WTC11 (cell line): ENCODE data around the gene STX18. TPM values are rescaled to one million over a fixed set of nuclear protein-coding genes. Genes with fewer than 3 reads are reported as not detected.

ENCODE experiments used
- ATAC-seq: fragments of 200-7000 bp; cut with Tn5 transposase; 2 replicates; pipeline ENCODE4 v1.10.0; 2021; ENCODE audit warnings: mild to moderate bottlenecking, moderate library complexity
- CTCF ChIA-PET: fragments of 300-600 bp; sonication (Branson Sonifier 250); formaldehyde crosslinking; loops from one replicate; lab custom pipeline; 2021; ENCODE audit warnings: antibody characterized with exemption; lab: Charles Lee
- POLR2A ChIA-PET: fragments of 350-600 bp; sonication (Branson Sonifier 250); formaldehyde crosslinking; loops from one replicate; lab custom pipeline; 2021; ENCODE audit warnings: antibody characterized with exemption; lab: Charles Lee
- DNase-seq: peaks from one replicate; pipeline ENCODE4 v3.0.0; 2021; ENCODE audit warnings: low spot score
- H3K27ac Mint-ChIP-seq: 2 replicates; pipeline ENCODE4 v1.8.0; 2021; ENCODE audit warnings: mixed read lengths
- H3K27me3 Mint-ChIP-seq: 2 replicates; pipeline ENCODE4 v1.8.0; 2021; ENCODE audit warnings: low read depth, mild to moderate bottlenecking, moderate library complexity, mixed read lengths
- H3K36me3 Mint-ChIP-seq: 2 replicates; pipeline ENCODE4 v1.8.0; 2021; ENCODE audit warnings: mixed read lengths
- H3K4me1 Mint-ChIP-seq: 2 replicates; pipeline ENCODE4 v1.8.0; 2022; ENCODE audit warnings: mixed read lengths
- H3K4me3 Mint-ChIP-seq: 2 replicates; pipeline ENCODE4 v1.8.0; 2021; ENCODE audit warnings: mild to moderate bottlenecking, moderate library complexity, mixed read lengths
- H3K9me3 Mint-ChIP-seq: 2 replicates; pipeline ENCODE4 v1.8.0; 2021; ENCODE audit warnings: mixed read lengths
- CBFB ChIP-seq: sonication (generic); formaldehyde crosslinking; IDR thresholded peaks from 2 replicates; pipeline ENCODE4 v1.8.1; 2022; ENCODE audit warnings: mild to moderate bottlenecking, low read depth, missing genetic modification reagents
- CREM ChIP-seq: sonication (generic); formaldehyde crosslinking; IDR thresholded peaks from 2 replicates; pipeline ENCODE4 v1.8.1; 2022; ENCODE audit warnings: mild to moderate bottlenecking, missing genetic modification reagents, moderate library complexity
- EMX1 ChIP-seq: fragments of 250-450 bp; sonication (Bioruptor Pico); IDR thresholded peaks from 2 replicates; pipeline ENCODE4 v1.8.0; 2021; ENCODE audit warnings: mild to moderate bottlenecking
- ETV6 ChIP-seq: sonication (generic); formaldehyde crosslinking; IDR thresholded peaks from 2 replicates; pipeline ENCODE4 v1.8.1; 2022; ENCODE audit warnings: mild to moderate bottlenecking, missing genetic modification reagents
- FOXJ3 ChIP-seq: sonication (generic); formaldehyde crosslinking; IDR thresholded peaks from 2 replicates; pipeline ENCODE4 v1.9.0; 2021; ENCODE audit warnings: missing genetic modification reagents, mild to moderate bottlenecking, borderline replicate concordance
- GRHL2 ChIP-seq: fragments of 250-450 bp; sonication (Bioruptor Pico); IDR thresholded peaks from 2 replicates; pipeline ENCODE4 v1.8.0; 2022; ENCODE audit warnings: mild to moderate bottlenecking, moderate library complexity; ENCODE audit not compliant: insufficient replicate concordance, severe bottlenecking
- GTF2I ChIP-seq: fragments of 250-450 bp; sonication (Bioruptor Pico); conservative IDR thresholded peaks from 2 replicates; pipeline ENCODE4 v1.4.0; 2021; ENCODE audit warnings: mild to moderate bottlenecking
- IRF2 ChIP-seq: sonication (generic); formaldehyde crosslinking; IDR thresholded peaks from 2 replicates; pipeline ENCODE4 v1.8.0; 2022; ENCODE audit warnings: low read depth, missing genetic modification reagents, borderline replicate concordance
- JUN ChIP-seq: sonication (generic); formaldehyde crosslinking; IDR thresholded peaks from 2 replicates; pipeline ENCODE4 v1.8.0; 2023; ENCODE audit warnings: mild to moderate bottlenecking, missing genetic modification reagents
- KAT7 ChIP-seq: sonication (generic); formaldehyde crosslinking; IDR thresholded peaks from 2 replicates; pipeline ENCODE4 v1.8.1; 2023; ENCODE audit warnings: missing genetic modification reagents, mild to moderate bottlenecking, borderline replicate concordance
- NFE2L1 ChIP-seq: sonication (generic); formaldehyde crosslinking; IDR thresholded peaks from 2 replicates; pipeline ENCODE4 v1.8.1; 2023; ENCODE audit warnings: missing genetic modification reagents
- NFYB ChIP-seq: sonication (generic); formaldehyde crosslinking; conservative IDR thresholded peaks from 2 replicates; pipeline ENCODE4 v1.8.0; 2022; ENCODE audit warnings: low read depth, missing genetic modification reagents
- NR1H2 ChIP-seq: sonication (generic); formaldehyde crosslinking; IDR thresholded peaks from 2 replicates; pipeline ENCODE4 v1.9.0; 2021; ENCODE audit warnings: mild to moderate bottlenecking, moderate library complexity, missing genetic modification reagents
- PRRX2 ChIP-seq: fragments of 250-450 bp; sonication (Bioruptor Pico); IDR thresholded peaks from 2 replicates; pipeline ENCODE4 v1.8.0; 2021; ENCODE audit warnings: mild to moderate bottlenecking
- ZNF317 ChIP-seq: sonication (generic); formaldehyde crosslinking; IDR thresholded peaks from 2 replicates; pipeline ENCODE4 v1.8.1; 2023; ENCODE audit warnings: low read depth, mild to moderate bottlenecking, moderate library complexity, missing genetic modification reagents, borderline replicate concordance
- total RNA-seq: library from RNA; stranded (reverse); gene quantifications from 3 replicates; pipeline ENCODE4 v1.2.3, GENCODE V29; 2021
- TF ChIP-seq, protein P1 (sequence below): fragments of 250-450 bp; sonication (Bioruptor Pico); IDR thresholded peaks from 2 replicates; pipeline ENCODE4 v1.9.0; 2021; ENCODE audit warnings: moderate library complexity, mild to moderate bottlenecking, inconsistent platforms, borderline replicate concordance
- TF ChIP-seq, protein P2 (sequence below): sonication (generic); formaldehyde crosslinking; IDR thresholded peaks from 2 replicates; pipeline ENCODE4 v1.8.1; 2023; ENCODE audit warnings: mild to moderate bottlenecking, missing genetic modification reagents
- TF ChIP-seq, protein P3 (sequence below): sonication (generic); formaldehyde crosslinking; IDR thresholded peaks from 2 replicates; pipeline ENCODE4 v1.8.1; 2023; ENCODE audit warnings: mild to moderate bottlenecking, missing genetic modification reagents, borderline replicate concordance
- TF ChIP-seq, protein P4 (sequence below): sonication (generic); formaldehyde crosslinking; IDR thresholded peaks from 2 replicates; pipeline ENCODE4 v1.8.1; 2023; ENCODE audit warnings: mild to moderate bottlenecking, missing genetic modification reagents, moderate library complexity
- TF ChIP-seq, protein P5 (sequence below): fragments of 250-450 bp; sonication (Bioruptor Pico); IDR thresholded peaks from 2 replicates; pipeline ENCODE4 v1.9.0; 2021; ENCODE audit warnings: mild to moderate bottlenecking, borderline replicate concordance
- TF ChIP-seq, protein P6 (sequence below): sonication (generic); formaldehyde crosslinking; IDR thresholded peaks from 2 replicates; pipeline ENCODE4 v1.8.0; 2022; ENCODE audit warnings: mild to moderate bottlenecking, missing genetic modification reagents

STX18 gene
- total RNA-seq, 1 experiment from 2014 or later, result 16.9 TPM

DNA sequence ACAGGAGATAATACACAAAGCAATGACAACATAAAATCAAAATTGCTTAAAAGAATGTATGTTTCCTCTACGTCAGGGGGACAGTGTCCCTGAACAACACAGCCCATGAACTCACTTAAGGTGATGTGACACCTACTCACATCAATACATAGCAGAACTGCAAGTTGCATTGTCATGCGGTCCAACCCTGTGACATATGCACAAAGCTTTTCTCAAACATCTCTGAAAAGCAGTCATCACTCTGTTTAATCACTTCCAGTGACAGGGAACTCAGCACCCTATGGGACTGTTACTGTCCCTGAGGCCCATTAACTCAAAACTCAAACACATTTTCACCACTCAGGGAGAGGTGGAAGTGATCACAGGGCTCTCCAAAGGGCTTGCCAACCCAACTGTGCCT is 2.4 kb downstream of the STX18 start (continued):
- TF ChIP-seq, protein P1, sequence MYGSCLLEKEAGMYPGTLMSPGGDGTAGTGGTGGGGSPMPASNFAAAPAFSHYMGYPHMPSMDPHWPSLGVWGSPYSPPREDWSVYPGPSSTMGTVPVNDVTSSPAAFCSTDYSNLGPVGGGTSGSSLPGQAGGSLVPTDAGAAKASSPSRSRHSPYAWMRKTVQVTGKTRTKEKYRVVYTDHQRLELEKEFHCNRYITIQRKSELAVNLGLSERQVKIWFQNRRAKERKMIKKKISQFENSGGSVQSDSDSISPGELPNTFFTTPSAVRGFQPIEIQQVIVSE (CRISPR knock-in tag), result no peak
- TF ChIP-seq JUN (CRISPR knock-in tag), result no peak
- no peak for TF ChIP-seq NFYB (CRISPR knock-in tag)
- TF ChIP-seq ETV6, result no peak
- no peak for TF ChIP-seq EMX1 (CRISPR knock-in tag)
- TF ChIP-seq IRF2 (CRISPR knock-in tag), result no peak

DNA sequence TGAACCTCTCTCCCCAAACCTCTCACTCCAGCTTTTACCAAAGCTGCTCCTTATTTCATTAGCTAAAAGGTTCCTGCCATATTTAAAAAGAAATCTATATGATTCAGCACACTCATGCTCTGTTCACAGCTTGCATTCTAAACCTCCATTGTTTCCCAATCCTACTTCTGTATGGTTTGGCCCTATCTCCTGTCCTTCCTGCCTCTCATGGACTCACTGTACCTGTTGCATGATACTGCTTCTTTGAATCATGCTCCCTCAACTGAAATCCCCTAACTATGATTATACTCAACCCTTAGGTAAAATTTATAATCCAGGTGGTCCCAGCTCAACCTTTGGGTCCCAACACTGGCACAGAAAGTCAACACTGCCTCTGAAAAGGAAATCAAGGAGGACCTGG is 6.3 kb downstream of the STX18 start:
- Mint-ChIP-seq H3K9me3 (no peaks in the 10 kb centered on the region), H3K4me3 (no peak overlapping the region), H3K27me3 (no peaks in the 10 kb centered on the region), H3K4me1 (peaks cover 5% of the 10 kb centered on the region; the same call in 1 of the 2 replicates), H3K36me3 (no peaks in the 10 kb centered on the region), H3K27ac (no peak overlapping the region)
- POLR2A ChIA-PET, result no interaction called here
- TF ChIP-seq, protein P2, sequence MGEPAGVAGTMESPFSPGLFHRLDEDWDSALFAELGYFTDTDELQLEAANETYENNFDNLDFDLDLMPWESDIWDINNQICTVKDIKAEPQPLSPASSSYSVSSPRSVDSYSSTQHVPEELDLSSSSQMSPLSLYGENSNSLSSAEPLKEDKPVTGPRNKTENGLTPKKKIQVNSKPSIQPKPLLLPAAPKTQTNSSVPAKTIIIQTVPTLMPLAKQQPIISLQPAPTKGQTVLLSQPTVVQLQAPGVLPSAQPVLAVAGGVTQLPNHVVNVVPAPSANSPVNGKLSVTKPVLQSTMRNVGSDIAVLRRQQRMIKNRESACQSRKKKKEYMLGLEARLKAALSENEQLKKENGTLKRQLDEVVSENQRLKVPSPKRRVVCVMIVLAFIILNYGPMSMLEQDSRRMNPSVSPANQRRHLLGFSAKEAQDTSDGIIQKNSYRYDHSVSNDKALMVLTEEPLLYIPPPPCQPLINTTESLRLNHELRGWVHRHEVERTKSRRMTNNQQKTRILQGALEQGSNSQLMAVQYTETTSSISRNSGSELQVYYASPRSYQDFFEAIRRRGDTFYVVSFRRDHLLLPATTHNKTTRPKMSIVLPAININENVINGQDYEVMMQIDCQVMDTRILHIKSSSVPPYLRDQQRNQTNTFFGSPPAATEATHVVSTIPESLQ (CRISPR knock-in tag), result no peak
- TF ChIP-seq CBFB (CRISPR knock-in tag) (no peak), PRRX2 (CRISPR knock-in tag) (no peak), GTF2I (CRISPR knock-in tag) (no peak), ETV6 (no peak), FOXJ3 (no peak), CREM (CRISPR knock-in tag) (no peak), GRHL2 (CRISPR knock-in tag) (no peak), NFE2L1 (CRISPR knock-in tag) (no peak), KAT7 (CRISPR knock-in tag) (no peak), ZNF317 (CRISPR knock-in tag) (no peak), NR1H2 (CRISPR knock-in tag) (no peak)
- TF ChIP-seq, protein P3, sequence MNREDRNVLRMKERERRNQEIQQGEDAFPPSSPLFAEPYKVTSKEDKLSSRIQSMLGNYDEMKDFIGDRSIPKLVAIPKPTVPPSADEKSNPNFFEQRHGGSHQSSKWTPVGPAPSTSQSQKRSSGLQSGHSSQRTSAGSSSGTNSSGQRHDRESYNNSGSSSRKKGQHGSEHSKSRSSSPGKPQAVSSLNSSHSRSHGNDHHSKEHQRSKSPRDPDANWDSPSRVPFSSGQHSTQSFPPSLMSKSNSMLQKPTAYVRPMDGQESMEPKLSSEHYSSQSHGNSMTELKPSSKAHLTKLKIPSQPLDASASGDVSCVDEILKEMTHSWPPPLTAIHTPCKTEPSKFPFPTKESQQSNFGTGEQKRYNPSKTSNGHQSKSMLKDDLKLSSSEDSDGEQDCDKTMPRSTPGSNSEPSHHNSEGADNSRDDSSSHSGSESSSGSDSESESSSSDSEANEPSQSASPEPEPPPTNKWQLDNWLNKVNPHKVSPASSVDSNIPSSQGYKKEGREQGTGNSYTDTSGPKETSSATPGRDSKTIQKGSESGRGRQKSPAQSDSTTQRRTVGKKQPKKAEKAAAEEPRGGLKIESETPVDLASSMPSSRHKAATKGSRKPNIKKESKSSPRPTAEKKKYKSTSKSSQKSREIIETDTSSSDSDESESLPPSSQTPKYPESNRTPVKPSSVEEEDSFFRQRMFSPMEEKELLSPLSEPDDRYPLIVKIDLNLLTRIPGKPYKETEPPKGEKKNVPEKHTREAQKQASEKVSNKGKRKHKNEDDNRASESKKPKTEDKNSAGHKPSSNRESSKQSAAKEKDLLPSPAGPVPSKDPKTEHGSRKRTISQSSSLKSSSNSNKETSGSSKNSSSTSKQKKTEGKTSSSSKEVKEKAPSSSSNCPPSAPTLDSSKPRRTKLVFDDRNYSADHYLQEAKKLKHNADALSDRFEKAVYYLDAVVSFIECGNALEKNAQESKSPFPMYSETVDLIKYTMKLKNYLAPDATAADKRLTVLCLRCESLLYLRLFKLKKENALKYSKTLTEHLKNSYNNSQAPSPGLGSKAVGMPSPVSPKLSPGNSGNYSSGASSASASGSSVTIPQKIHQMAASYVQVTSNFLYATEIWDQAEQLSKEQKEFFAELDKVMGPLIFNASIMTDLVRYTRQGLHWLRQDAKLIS, result no peak
- TF ChIP-seq, protein P4, sequence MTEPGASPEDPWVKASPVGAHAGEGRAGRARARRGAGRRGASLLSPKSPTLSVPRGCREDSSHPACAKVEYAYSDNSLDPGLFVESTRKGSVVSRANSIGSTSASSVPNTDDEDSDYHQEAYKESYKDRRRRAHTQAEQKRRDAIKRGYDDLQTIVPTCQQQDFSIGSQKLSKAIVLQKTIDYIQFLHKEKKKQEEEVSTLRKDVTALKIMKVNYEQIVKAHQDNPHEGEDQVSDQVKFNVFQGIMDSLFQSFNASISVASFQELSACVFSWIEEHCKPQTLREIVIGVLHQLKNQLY (CRISPR knock-in tag), result no peak
- TF ChIP-seq, protein P5, sequence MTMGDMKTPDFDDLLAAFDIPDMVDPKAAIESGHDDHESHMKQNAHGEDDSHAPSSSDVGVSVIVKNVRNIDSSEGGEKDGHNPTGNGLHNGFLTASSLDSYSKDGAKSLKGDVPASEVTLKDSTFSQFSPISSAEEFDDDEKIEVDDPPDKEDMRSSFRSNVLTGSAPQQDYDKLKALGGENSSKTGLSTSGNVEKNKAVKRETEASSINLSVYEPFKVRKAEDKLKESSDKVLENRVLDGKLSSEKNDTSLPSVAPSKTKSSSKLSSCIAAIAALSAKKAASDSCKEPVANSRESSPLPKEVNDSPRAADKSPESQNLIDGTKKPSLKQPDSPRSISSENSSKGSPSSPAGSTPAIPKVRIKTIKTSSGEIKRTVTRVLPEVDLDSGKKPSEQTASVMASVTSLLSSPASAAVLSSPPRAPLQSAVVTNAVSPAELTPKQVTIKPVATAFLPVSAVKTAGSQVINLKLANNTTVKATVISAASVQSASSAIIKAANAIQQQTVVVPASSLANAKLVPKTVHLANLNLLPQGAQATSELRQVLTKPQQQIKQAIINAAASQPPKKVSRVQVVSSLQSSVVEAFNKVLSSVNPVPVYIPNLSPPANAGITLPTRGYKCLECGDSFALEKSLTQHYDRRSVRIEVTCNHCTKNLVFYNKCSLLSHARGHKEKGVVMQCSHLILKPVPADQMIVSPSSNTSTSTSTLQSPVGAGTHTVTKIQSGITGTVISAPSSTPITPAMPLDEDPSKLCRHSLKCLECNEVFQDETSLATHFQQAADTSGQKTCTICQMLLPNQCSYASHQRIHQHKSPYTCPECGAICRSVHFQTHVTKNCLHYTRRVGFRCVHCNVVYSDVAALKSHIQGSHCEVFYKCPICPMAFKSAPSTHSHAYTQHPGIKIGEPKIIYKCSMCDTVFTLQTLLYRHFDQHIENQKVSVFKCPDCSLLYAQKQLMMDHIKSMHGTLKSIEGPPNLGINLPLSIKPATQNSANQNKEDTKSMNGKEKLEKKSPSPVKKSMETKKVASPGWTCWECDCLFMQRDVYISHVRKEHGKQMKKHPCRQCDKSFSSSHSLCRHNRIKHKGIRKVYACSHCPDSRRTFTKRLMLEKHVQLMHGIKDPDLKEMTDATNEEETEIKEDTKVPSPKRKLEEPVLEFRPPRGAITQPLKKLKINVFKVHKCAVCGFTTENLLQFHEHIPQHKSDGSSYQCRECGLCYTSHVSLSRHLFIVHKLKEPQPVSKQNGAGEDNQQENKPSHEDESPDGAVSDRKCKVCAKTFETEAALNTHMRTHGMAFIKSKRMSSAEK (CRISPR knock-in tag), result no peak
- TF ChIP-seq, protein P6, sequence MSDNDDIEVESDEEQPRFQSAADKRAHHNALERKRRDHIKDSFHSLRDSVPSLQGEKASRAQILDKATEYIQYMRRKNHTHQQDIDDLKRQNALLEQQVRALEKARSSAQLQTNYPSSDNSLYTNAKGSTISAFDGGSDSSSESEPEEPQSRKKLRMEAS (CRISPR knock-in tag), result no peak
- ATAC-seq (no peak), DNase-seq (no peak)
- CTCF ChIA-PET, result no interaction called here
